Measurements from ENCODE around the gene CD96.
"Not testable (repeated sequence)": the region's sequence is repeated elsewhere in the genome, so short reads cannot be mapped to it uniquely, and the experiment has no call there.

CD96 gene

DNA sequence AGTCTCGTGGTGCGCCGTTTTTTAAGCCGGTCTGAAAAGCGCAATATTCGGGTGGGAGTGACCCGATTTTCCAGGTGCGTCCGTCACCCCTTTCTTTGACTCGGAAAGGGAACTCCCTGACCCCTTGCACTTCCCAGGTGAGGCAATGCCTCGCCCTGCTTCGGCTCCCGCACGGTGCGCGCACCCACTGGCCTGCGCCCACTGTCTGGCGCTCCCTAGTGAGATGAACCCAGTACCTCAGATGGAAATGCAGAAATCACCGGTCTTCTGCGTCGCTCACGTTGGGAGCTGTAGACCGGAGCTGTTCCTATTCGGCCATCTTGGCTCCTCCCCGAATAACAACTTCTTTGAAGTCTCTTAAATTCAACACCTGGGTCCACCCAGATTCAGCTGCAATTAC is 19.9 kb downstream of the CD96 start:
- not testable (repeated sequence) for DNase-seq

- DNase-seq: no peak
These were observed 24.8 kb downstream of the CD96 start for GRCh38 chr3:111566844-111567243.

DNA sequence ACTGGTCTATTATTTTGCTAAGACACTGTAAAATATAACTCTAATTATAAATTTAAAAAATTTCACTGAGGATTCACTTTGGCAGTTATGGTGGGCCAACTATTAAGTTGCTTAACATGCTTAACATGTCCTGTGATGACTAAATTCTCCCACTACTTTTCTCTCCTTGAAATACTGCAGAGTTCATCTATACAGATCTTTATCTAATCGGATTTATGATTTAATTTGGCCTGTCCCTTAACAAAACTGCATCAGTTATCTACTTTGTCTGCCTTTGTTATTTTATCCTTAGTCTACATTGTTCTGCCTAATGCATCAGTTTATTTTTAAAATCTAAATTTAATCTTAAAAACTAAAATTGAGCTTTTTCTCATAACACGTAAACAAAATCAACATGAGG is 26.4 kb downstream of the CD96 start:
- DNase-seq: no peak

GRCh38 chr3:111568911-111569310 is 26.9 kb downstream of the CD96 start:
- no peak for DNase-seq

- no peak for DNase-seq
These were observed 28.5 kb downstream of the CD96 start for GRCh38 chr3:111570404-111571030.

GRCh38 chr3:111571282-111571681 is 29.3 kb downstream of the CD96 start:
- DNase-seq: no peak

GRCh38 chr3:111571907-111572460 is 30.0 kb downstream of the CD96 start:
- DNase-seq: no peak

GRCh38 chr3:111577113-111577512 is 35.1 kb downstream of the CD96 start:
- no peak for DNase-seq

DNA sequence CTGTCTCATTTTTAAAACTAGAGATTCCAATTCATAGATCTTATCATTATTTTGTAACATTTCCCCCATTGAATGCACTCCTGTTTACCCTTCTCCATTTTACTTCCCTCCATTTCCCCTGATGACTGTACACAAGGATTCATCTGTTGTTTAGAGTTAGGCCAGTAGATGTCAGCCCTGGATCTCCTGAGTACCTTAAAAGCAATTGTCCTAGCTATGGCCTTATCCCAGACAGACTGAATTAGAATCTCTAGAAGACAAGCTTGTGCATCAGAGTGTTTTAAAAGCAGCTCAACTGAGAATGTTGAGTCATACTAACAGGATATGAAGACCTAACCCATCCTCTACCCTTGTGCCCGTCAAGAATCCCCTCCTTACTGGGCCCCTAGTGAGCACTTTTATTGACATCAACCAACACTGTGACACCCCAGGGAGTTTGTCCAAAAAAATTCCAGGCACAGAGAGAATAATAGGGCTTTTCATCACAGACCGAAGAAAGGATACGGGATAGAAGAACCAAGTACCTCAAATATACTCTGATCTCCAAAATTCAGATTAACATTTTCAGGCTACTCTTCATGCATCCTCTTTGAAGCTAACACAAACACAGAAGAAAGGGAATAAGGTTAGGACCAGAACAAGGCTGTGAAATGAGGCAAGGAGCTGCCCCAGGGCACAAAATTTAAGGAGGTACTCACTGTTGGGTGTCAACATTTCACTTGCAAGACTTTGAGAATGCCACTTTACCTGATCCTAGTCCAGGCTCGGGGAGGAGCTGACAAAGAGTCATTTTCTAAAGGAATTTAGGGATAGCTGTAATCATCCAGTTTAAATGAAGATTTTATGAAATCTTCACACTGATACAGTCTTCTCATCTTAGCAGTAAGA is 36.0 kb downstream of the CD96 start:
- no peak for DNase-seq

DNA sequence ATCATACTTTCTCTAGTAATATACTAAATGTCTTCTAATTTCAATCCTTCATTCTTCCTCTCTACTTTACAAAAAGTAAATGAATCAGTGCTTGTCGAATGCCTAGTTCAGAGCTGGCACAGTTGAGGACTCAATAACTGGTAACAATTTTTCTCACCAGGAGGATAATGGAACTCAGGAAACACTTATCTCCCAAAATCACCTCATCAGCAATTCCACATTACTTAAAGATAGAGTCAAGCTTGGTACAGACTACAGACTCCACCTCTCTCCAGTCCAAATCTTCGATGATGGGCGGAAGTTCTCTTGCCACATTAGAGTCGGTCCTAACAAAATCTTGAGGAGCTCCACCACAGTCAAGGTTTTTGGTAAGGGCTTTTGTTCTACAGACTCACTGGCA is 36.9 kb downstream of the CD96 start:
- no peak for DNase-seq

DNA sequence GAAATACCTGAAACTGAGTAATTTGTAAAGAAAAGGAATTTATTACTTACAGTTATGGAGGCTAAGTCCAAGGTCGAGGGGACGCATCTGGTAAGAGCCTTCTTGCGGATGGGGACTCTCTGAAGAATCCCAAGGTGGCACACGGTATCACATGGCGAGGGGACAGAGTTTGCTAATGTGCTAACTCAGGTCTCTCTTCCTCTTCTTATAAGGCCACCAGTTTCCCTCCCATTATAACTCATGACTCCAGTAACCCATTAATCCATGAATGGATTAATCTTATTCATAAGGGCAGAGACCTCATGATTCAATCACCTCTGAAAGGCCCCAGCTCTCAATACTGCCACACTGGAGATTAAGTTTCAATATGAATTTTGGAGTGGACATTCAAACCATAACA is 37.5 kb downstream of the CD96 start:
- DNase-seq: no peak

DNA sequence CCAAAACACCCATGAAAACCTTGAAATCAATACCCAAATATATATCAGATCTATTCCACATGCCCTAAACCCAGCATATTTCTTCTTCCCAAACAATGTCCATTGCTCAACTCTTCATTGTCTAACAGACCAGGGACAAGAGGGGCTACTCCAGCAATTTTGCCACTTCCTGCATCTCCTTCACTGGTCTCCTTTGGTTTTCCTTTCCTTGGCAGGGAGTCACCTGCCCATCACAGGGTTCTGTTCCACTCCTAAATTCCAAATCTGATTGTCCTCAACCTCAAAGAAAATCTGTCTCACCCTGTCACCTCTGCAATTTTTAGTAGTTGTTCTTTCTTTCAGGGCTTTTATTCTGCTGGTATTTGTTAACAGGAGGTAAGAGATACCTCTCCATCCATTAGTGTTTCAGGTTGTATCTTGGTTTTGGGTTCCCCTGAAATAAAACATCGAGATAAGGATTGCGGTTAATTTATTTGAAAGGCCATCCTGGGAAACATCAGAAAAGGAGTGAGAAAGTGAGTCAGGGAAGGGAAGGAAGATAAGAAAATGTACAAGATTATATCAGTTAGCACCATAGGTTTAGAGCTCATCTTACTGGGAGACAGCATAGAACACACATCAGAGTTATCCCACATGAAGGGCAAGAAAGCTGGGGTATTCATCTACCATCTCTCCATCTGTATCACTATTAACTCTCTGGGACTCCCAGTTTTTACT is 39.6 kb downstream of the CD96 start:
- DNase-seq: no peak

- DNase-seq: no peak
These were observed 40.1 kb downstream of the CD96 start for GRCh38 chr3:111582120-111582474.

GRCh38 chr3:111584744-111585143 is 42.7 kb downstream of the CD96 start:
- no peak for DNase-seq

DNA sequence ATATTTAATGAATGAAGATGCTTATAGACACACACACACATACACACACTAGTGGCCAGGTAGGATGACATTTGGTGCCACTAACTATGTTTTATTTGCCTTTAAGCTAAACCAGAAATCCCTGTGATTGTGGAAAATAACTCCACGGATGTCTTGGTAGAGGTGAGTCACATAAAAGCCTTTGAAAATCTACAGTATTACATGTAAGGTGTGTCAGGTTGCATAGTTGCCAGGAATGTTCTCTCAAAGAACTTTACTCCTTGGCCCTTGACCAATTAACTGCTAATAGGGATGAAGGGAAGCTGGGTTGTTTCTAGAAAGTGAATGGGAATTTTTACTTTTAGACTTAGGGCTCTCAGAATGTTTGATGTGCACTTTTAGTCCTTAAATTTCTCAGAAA is 43.2 kb downstream of the CD96 start:
- DNase-seq: no peak

DNA sequence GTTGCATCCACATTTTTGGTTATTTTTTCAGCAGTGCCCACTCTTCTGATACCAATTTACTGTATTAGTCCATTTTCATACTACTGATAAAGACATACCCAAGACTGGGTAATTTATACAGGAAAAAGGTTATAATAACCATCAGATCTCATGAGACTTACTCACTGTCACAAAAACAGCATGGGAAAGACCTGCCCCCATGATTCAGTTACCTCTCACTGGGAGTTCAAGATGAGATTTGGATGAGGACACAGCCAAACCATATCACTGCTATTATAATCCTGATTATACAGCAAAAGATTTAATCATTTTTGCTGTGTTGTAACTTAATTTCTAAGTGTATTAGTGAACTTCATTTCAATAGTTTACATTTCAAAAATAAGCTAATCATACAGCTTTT is 46.5 kb downstream of the CD96 start:
- DNase-seq: no peak

GRCh38 chr3:111589303-111590142 is 47.5 kb downstream of the CD96 start:
- no peak for DNase-seq

DNA sequence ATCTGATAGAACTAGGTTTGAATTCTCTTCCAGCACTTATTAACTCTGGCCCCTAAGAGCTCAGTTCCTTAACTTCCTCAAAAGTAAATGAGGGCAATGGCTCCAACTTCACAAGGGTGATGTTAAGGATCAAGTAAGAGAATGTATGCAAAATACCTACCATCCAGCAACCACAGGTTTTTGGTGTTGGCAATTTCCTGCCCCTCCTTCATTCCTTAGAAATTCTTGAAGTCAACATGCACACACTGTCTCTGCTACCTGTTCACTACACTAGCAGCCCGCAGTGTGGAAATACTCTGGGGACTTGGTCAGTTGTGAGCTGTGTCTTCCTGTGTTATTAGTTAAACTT is 48.1 kb downstream of the CD96 start:
- no peak for DNase-seq

- no peak for DNase-seq
These were observed 49.6 kb downstream of the CD96 start for GRCh38 chr3:111591555-111591954.

GRCh38 chr3:111592143-111592542 is 50.1 kb downstream of the CD96 start:
- DNase-seq: no peak

GRCh38 chr3:111592936-111593335 is 50.9 kb downstream of the CD96 start:
- no peak for DNase-seq

- no peak for DNase-seq
These were observed 51.7 kb downstream of the CD96 start for GRCh38 chr3:111593666-111594065.

Measured in right kidney (tissue), 1 donor.